Hepatocyte (in vitro differentiated cells): ENCODE data around the gene HAND2.

ENCODE experiments used
- EZH2 ChIP-seq: fragments of 200-600 bp; sonication (generic); IDR thresholded peaks from 2 replicates; pipeline ENCODE4 v1.6.1; 2016; ENCODE audit warnings: antibody characterized with exemption, mild to moderate bottlenecking, borderline replicate concordance
- EZH2phosphoT487 ChIP-seq: fragments of 200-600 bp; sonication (generic); IDR thresholded peaks from one replicate; pipeline ENCODE4 v1.6.1; 2018; ENCODE audit warnings: antibody characterized with exemption, mild to moderate bottlenecking, low read depth, moderate library complexity; ENCODE audit not compliant: unreplicated experiment, severe bottlenecking
- TF ChIP-seq, protein P1 (sequence below): fragments of 200-600 bp; sonication (generic); IDR thresholded peaks from 2 replicates; pipeline ENCODE4 v1.5.1; 2016; ENCODE audit warnings: antibody characterized with exemption, mild to moderate bottlenecking; ENCODE audit not compliant: poor library complexity

DNA sequence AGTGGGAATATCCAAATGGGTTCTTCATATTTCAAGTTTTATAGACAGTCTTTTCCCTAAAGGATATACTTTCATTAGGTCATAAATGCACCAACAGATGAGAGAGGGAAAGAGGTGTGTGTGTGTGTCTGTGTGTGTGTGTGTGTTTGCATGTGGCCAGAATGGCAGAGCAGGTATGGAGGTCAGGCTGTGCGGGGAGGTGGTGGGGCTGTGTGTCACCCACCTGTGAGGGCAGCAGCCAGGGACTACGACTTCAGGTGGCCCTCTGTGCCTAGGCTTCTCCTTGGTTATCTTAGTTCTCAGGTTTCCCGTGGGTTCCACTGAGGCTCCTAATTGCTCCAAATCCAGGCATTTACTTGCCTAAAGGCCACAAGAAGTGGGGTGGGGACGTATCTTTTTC lies 14.6 kb downstream of the HAND2 start:
- TF ChIP-seq, protein P1, sequence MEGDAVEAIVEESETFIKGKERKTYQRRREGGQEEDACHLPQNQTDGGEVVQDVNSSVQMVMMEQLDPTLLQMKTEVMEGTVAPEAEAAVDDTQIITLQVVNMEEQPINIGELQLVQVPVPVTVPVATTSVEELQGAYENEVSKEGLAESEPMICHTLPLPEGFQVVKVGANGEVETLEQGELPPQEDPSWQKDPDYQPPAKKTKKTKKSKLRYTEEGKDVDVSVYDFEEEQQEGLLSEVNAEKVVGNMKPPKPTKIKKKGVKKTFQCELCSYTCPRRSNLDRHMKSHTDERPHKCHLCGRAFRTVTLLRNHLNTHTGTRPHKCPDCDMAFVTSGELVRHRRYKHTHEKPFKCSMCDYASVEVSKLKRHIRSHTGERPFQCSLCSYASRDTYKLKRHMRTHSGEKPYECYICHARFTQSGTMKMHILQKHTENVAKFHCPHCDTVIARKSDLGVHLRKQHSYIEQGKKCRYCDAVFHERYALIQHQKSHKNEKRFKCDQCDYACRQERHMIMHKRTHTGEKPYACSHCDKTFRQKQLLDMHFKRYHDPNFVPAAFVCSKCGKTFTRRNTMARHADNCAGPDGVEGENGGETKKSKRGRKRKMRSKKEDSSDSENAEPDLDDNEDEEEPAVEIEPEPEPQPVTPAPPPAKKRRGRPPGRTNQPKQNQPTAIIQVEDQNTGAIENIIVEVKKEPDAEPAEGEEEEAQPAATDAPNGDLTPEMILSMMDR, result no peak
- TF ChIP-seq EZH2phosphoT487 (no peak), EZH2 (no peak)
